ENCODE measurements around the gene PIP5KL1.

The PIP5KL1 gene

GRCh38 chr9:127912296-127912695 is 18.3 kb downstream of the PIP5KL1 start:
- peaks cover 26% of the 10 kb centered on the region for H3K4me1 ChIP-seq (ENCODE audit: control insufficient read depth, insufficient read depth, low read depth, low read length)
- H2BK12ac ChIP-seq (ENCODE audit: low read length in 2 of 2), result no peak overlapping the region
- no peak overlapping the region for H2AK5ac ChIP-seq (ENCODE audit: low read length, severe bottlenecking)
- no peak overlapping the region for H3K4me3 ChIP-seq (ENCODE audit: insufficient read depth in 1 of 2, low read depth in 1 of 2, low read length in 2 of 2)
- H3K27ac ChIP-seq (ENCODE audit: low read length, poor library complexity, severe bottlenecking), result no peak overlapping the region
- no peak overlapping the region for H2BK5ac ChIP-seq (ENCODE audit: low read depth, low read length, poor library complexity, severe bottlenecking)
- H4K91ac ChIP-seq (ENCODE audit: low read length), result peak overlapping the region; percentile 31
- peaks cover 61 to 67% of the 10 kb centered on the region in 2 experiments for H3K36me3 ChIP-seq (ENCODE audit: control insufficient read depth in 1 of 2, insufficient read depth in 2 of 2, low read depth in 1 of 2, low read length in 2 of 2)
- no peak overlapping the region for H3K4me2 ChIP-seq (ENCODE audit: low read length, poor library complexity, severe bottlenecking)
- no peak overlapping the region for H2BK120ac ChIP-seq (ENCODE audit: low read depth, low read length)
- WGBS, result 98% methylated on average over 31 of the region's 31 CpGs
- no peak overlapping the region for H2BK15ac ChIP-seq (ENCODE audit: low read depth, poor library complexity, severe bottlenecking)
- H3K27me3 ChIP-seq (ENCODE audit: control insufficient read depth in 1 of 2, insufficient read depth in 1 of 2, low read length in 2 of 2), result no peaks in the 10 kb centered on the region
- no peak overlapping the region for H3K4ac ChIP-seq (ENCODE audit: low read depth in 1 of 2, low read length in 2 of 2)
- H3K79me1 ChIP-seq (replicated peaks; ENCODE audit: low read length, poor library complexity, severe bottlenecking), result peaks cover 29% of the 10 kb centered on the region
- H3K9ac ChIP-seq (ENCODE audit: low read length), result no peak overlapping the region
- H3K9me3 ChIP-seq (ENCODE audit: control insufficient read depth, low read length), result no peaks in the 10 kb centered on the region
- H3K18ac ChIP-seq (ENCODE audit: low read depth in 1 of 2, low read length in 2 of 2), result no peak overlapping the region
- H3K14ac ChIP-seq (ENCODE audit: low read length in 2 of 2), result no peak overlapping the region
- no peak for DNase-seq
- H4K8ac ChIP-seq (ENCODE audit: low read length), result no peak overlapping the region
- no peak overlapping the region for H2AFZ ChIP-seq (ENCODE audit: low read depth, low read length)
- no peak overlapping the region for H3K23ac ChIP-seq (ENCODE audit: low read length in 2 of 2)

- Histone ChIP-seq H3K4ac (ENCODE audit: low read depth in 1 of 2, low read length in 2 of 2) (peak overlapping the region in 1 of 2 experiments; percentile 7), H3K27ac (ENCODE audit: low read length, poor library complexity, severe bottlenecking) (no peak overlapping the region), H3K23ac (ENCODE audit: low read length in 2 of 2) (no peak overlapping the region), H3K18ac (ENCODE audit: low read depth in 1 of 2, low read length in 2 of 2) (no peak overlapping the region), H2AFZ (ENCODE audit: low read depth, low read length) (no peak overlapping the region), H2AK5ac (ENCODE audit: low read length, severe bottlenecking) (no peak overlapping the region), H3K9ac (ENCODE audit: low read length) (peak overlapping the region; percentile 14), H3K9me3 (ENCODE audit: control insufficient read depth, low read length) (no peaks in the 10 kb centered on the region), H2BK15ac (ENCODE audit: low read depth, poor library complexity, severe bottlenecking) (no peak overlapping the region), H2BK12ac (ENCODE audit: low read length in 2 of 2) (no peak overlapping the region), H3K14ac (ENCODE audit: low read length in 2 of 2) (no peak overlapping the region), H4K91ac (ENCODE audit: low read length) (no peak overlapping the region), H3K4me1 (ENCODE audit: control insufficient read depth, insufficient read depth, low read depth, low read length) (peaks cover 17% of the 10 kb centered on the region), H3K4me3 (ENCODE audit: insufficient read depth in 1 of 2, low read depth in 1 of 2, low read length in 2 of 2) (no peak overlapping the region), H3K4me2 (ENCODE audit: low read length, poor library complexity, severe bottlenecking) (no peak overlapping the region), H3K27me3 (ENCODE audit: control insufficient read depth in 1 of 2, insufficient read depth in 1 of 2, low read length in 2 of 2) (no peaks in the 10 kb centered on the region), H4K8ac (ENCODE audit: low read length) (no peak overlapping the region), H2BK5ac (ENCODE audit: low read depth, low read length, poor library complexity, severe bottlenecking) (no peak overlapping the region), H2BK120ac (ENCODE audit: low read depth, low read length) (no peak overlapping the region), H3K36me3 (ENCODE audit: control insufficient read depth in 1 of 2, insufficient read depth in 2 of 2, low read depth in 1 of 2, low read length in 2 of 2) (peaks cover 61 to 67% of the 10 kb centered on the region in 2 experiments), H3K79me1 (replicated peaks; ENCODE audit: low read length, poor library complexity, severe bottlenecking) (peaks cover 20% of the 10 kb centered on the region)
- no peak for DNase-seq
- WGBS, result 86% methylated on average over 6 of the region's 6 CpGs
These were observed 19.9 kb downstream of the PIP5KL1 start for GRCh38 chr9:127910613-127911205.

GRCh38 chr9:127909839-127910273 is 20.7 kb downstream of the PIP5KL1 start:
- Histone ChIP-seq H4K8ac (ENCODE audit: low read length) (no peak overlapping the region), H3K4ac (ENCODE audit: low read depth in 1 of 2, low read length in 2 of 2) (peak overlapping the region in 1 of 2 experiments; percentile 19), H3K36me3 (ENCODE audit: control insufficient read depth in 1 of 2, insufficient read depth in 2 of 2, low read depth in 1 of 2, low read length in 2 of 2) (peaks cover 56 to 64% of the 10 kb centered on the region in 2 experiments), H3K4me3 (ENCODE audit: insufficient read depth in 1 of 2, low read depth in 1 of 2, low read length in 2 of 2) (no peak overlapping the region), H3K27me3 (ENCODE audit: control insufficient read depth in 1 of 2, insufficient read depth in 1 of 2, low read length in 2 of 2) (no peaks in the 10 kb centered on the region), H3K18ac (ENCODE audit: low read depth in 1 of 2, low read length in 2 of 2) (no peak overlapping the region), H3K4me1 (ENCODE audit: control insufficient read depth, insufficient read depth, low read depth, low read length) (peaks cover 10% of the 10 kb centered on the region), H2BK12ac (ENCODE audit: low read length in 2 of 2) (peak overlapping the region in 1 of 2 experiments; percentile 61), H4K91ac (ENCODE audit: low read length) (no peak overlapping the region), H2BK5ac (ENCODE audit: low read depth, low read length, poor library complexity, severe bottlenecking) (no peak overlapping the region), H3K14ac (ENCODE audit: low read length in 2 of 2) (no peak overlapping the region), H2AK5ac (ENCODE audit: low read length, severe bottlenecking) (no peak overlapping the region), H2BK15ac (ENCODE audit: low read depth, poor library complexity, severe bottlenecking) (no peak overlapping the region), H3K79me1 (replicated peaks; ENCODE audit: low read length, poor library complexity, severe bottlenecking) (peaks cover 13% of the 10 kb centered on the region), H3K23ac (ENCODE audit: low read length in 2 of 2) (no peak overlapping the region), H2BK120ac (ENCODE audit: low read depth, low read length) (no peak overlapping the region), H3K9ac (ENCODE audit: low read length) (no peak overlapping the region), H3K9me3 (ENCODE audit: control insufficient read depth, low read length) (no peaks in the 10 kb centered on the region), H2AFZ (ENCODE audit: low read depth, low read length) (no peak overlapping the region), H3K4me2 (ENCODE audit: low read length, poor library complexity, severe bottlenecking) (no peak overlapping the region), H3K27ac (ENCODE audit: low read length, poor library complexity, severe bottlenecking) (no peak overlapping the region)
- no peak for DNase-seq
- WGBS, result 91% methylated on average over 17 of the region's 17 CpGs

GRCh38 chr9:127908660-127908926 is 22.0 kb downstream of the PIP5KL1 start:
- no peak overlapping the region for H2AFZ ChIP-seq (ENCODE audit: low read depth, low read length)
- no peak overlapping the region for H3K23ac ChIP-seq (ENCODE audit: low read length in 2 of 2)
- 98% methylated on average over 10 of the region's 10 CpGs for WGBS
- no peak overlapping the region for H2AK5ac ChIP-seq (ENCODE audit: low read length, severe bottlenecking)
- no peak overlapping the region for H3K14ac ChIP-seq (ENCODE audit: low read length in 2 of 2)
- peaks cover 8% of the 10 kb centered on the region for H3K79me1 ChIP-seq (replicated peaks; ENCODE audit: low read length, poor library complexity, severe bottlenecking)
- H2BK15ac ChIP-seq (ENCODE audit: low read depth, poor library complexity, severe bottlenecking), result no peak overlapping the region
- H3K9me3 ChIP-seq (ENCODE audit: control insufficient read depth, low read length), result no peaks in the 10 kb centered on the region
- no peak overlapping the region for H4K91ac ChIP-seq (ENCODE audit: low read length)
- H4K8ac ChIP-seq (ENCODE audit: low read length), result no peak overlapping the region
- no peaks in the 10 kb centered on the region for H3K27me3 ChIP-seq (ENCODE audit: control insufficient read depth in 1 of 2, insufficient read depth in 1 of 2, low read length in 2 of 2)
- no peak overlapping the region for H2BK120ac ChIP-seq (ENCODE audit: low read depth, low read length)
- no peak overlapping the region for H2BK5ac ChIP-seq (ENCODE audit: low read depth, low read length, poor library complexity, severe bottlenecking)
- H3K18ac ChIP-seq (ENCODE audit: low read depth in 1 of 2, low read length in 2 of 2), result no peak overlapping the region
- peaks cover 47 to 54% of the 10 kb centered on the region in 2 experiments for H3K36me3 ChIP-seq (ENCODE audit: control insufficient read depth in 1 of 2, insufficient read depth in 2 of 2, low read depth in 1 of 2, low read length in 2 of 2)
- DNase-seq, result no peak
- H3K4me2 ChIP-seq (ENCODE audit: low read length, poor library complexity, severe bottlenecking), result no peak overlapping the region
- H3K9ac ChIP-seq (ENCODE audit: low read length), result no peak overlapping the region
- H3K4me3 ChIP-seq (ENCODE audit: insufficient read depth in 1 of 2, low read depth in 1 of 2, low read length in 2 of 2), result no peak overlapping the region
- H3K4me1 ChIP-seq (ENCODE audit: control insufficient read depth, insufficient read depth, low read depth, low read length), result peaks cover 17% of the 10 kb centered on the region
- no peak overlapping the region for H3K4ac ChIP-seq (ENCODE audit: low read depth in 1 of 2, low read length in 2 of 2)
- no peak overlapping the region for H3K27ac ChIP-seq (ENCODE audit: low read length, poor library complexity, severe bottlenecking)
- no peak overlapping the region for H2BK12ac ChIP-seq (ENCODE audit: low read length in 2 of 2)
